DND-41 (cell line): ENCODE data around the gene L1TD1.

Source experiments
- EZH2 ChIP-seq: IDR thresholded peaks from 3 replicates; pipeline ENCODE4 v1.6.1; 2012; ENCODE audit warnings: borderline replicate concordance, low read depth, mild to moderate bottlenecking, moderate library complexity, low read length, inconsistent platforms; ENCODE audit not compliant: severe bottlenecking
- TF ChIP-seq, protein P1 (sequence below): IDR thresholded peaks from 2 replicates; pipeline ENCODE4 v1.5.1; 2012; ENCODE audit warnings: borderline replicate concordance, low read length, moderate library complexity, mild to moderate bottlenecking; ENCODE audit not compliant: poor library complexity, severe bottlenecking; ENCODE audit errors: extremely low read depth

- TF ChIP-seq, protein P1, sequence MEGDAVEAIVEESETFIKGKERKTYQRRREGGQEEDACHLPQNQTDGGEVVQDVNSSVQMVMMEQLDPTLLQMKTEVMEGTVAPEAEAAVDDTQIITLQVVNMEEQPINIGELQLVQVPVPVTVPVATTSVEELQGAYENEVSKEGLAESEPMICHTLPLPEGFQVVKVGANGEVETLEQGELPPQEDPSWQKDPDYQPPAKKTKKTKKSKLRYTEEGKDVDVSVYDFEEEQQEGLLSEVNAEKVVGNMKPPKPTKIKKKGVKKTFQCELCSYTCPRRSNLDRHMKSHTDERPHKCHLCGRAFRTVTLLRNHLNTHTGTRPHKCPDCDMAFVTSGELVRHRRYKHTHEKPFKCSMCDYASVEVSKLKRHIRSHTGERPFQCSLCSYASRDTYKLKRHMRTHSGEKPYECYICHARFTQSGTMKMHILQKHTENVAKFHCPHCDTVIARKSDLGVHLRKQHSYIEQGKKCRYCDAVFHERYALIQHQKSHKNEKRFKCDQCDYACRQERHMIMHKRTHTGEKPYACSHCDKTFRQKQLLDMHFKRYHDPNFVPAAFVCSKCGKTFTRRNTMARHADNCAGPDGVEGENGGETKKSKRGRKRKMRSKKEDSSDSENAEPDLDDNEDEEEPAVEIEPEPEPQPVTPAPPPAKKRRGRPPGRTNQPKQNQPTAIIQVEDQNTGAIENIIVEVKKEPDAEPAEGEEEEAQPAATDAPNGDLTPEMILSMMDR: no peak
- TF ChIP-seq EZH2: no peak
Observed at GRCh38 chr1:62235576-62235975, 40.9 kb downstream of the L1TD1 start.
